ENCODE results near the gene UBE2F. TPM values are rescaled to one million over a fixed set of nuclear protein-coding genes. Genes with fewer than 3 reads are reported as not detected.

UBE2F gene
- total and polyA plus RNA-seq, 5 experiments from 2014 or later, result 33.9 to 67.3 (median 41.5) TPM

GRCh38 chr2:237982039-237982725 lies 15.4 kb downstream of the UBE2F start:
- POLR2A ChIA-PET, result no interaction called here
- peaks cover 39 to 65% (median 64%) of the 10 kb centered on the region in 4 donors for H3K4me1 Mint-ChIP-seq
- peak overlapping the region in 2 of 10 donors; percentile 24 to 91 for H3K27ac Mint-ChIP-seq
- peaks cover 0 to 17% (median 7%) of the 10 kb centered on the region in 3 donors for H3K36me3 Mint-ChIP-seq
- H3K4me3 Mint-ChIP-seq, result no peak overlapping the region
- ATAC-seq (no peak), DNase-seq (no peak)
- H3K9me3 Mint-ChIP-seq, result peaks cover 0 to under 1% (median 0%) of the 10 kb centered on the region in 9 donors
- H3K27me3 Mint-ChIP-seq, result no peaks in the 10 kb centered on the region

GRCh38 chr2:237983922-237984321 lies 17.1 kb downstream of the UBE2F start:
- Mint-ChIP-seq H3K36me3 (peaks cover 4 to 23% (median 13%) of the 10 kb centered on the region in 3 donors), H3K27me3 (no peaks in the 10 kb centered on the region), H3K9me3 (peaks cover 0 to 3% (median 0%) of the 10 kb centered on the region in 9 donors), H3K27ac (peak overlapping the region in 4 of 10 donors; percentile 24 to 51 (median 42)), H3K4me1 (peaks cover 32 to 53% (median 50%) of the 10 kb centered on the region in 4 donors), H3K4me3 (no peak overlapping the region)
- POLR2A ChIA-PET, result no interaction called here
- no peak for ATAC-seq
- DNase-seq, result no peak

GRCh38 chr2:237987268-237987667 lies 20.5 kb downstream of the UBE2F start:
- Mint-ChIP-seq H3K9me3 (peaks cover 0 to 3% (median 0%) of the 10 kb centered on the region in 9 donors), H3K27ac (peak overlapping the region in 2 of 10 donors; percentile 60 to 68), H3K4me1 (peaks cover 21 to 29% (median 24%) of the 10 kb centered on the region in 4 donors), H3K27me3 (no peaks in the 10 kb centered on the region), H3K4me3 (no peak overlapping the region), H3K36me3 (peaks cover 5 to 42% (median 19%) of the 10 kb centered on the region in 3 donors)
- DNase-seq (no peak), ATAC-seq (no peak)
- POLR2A ChIA-PET, result interaction anchor here (0.6 kb wide), 1 partner anchor 90 kb away, joined by 4 read pairs; no protein-coding TSS in a partner anchor

GRCh38 chr2:237993701-237994100 lies 26.9 kb downstream of the UBE2F start:
- peaks cover 4 to 61% (median 11%) of the 10 kb centered on the region in 3 donors for H3K36me3 Mint-ChIP-seq
- POLR2A ChIA-PET, result interaction anchor here (1.2 kb wide), 1 partner anchor 67 kb away, joined by 3 read pairs; no protein-coding TSS in a partner anchor

GRCh38 chr2:237995036-237995435 lies 28.2 kb downstream of the UBE2F start:
- Mint-ChIP-seq H3K36me3 (peaks cover 0 to 50% (median 11%) of the 10 kb centered on the region in 3 donors), H3K9me3 (no peaks in the 10 kb centered on the region), H3K27ac (peak overlapping the region in 3 of 10 donors; percentile 8 to 71 (median 26)), H3K4me1 (peaks cover 8 to 27% (median 19%) of the 10 kb centered on the region in 4 donors), H3K4me3 (no peak overlapping the region), H3K27me3 (no peaks in the 10 kb centered on the region)
- POLR2A ChIA-PET, result no interaction called here
- ATAC-seq, result no peak
- peak in 1 of 10 donors; percentile 3 for DNase-seq

More at GRCh38 chr2:237993701-237994100, 26.9 kb downstream of the UBE2F start:
- Mint-ChIP-seq H3K4me3 (no peak overlapping the region), H3K27me3 (no peaks in the 10 kb centered on the region), H3K4me1 (peaks cover 8 to 19% (median 14%) of the 10 kb centered on the region in 4 donors), H3K9me3 (no peaks in the 10 kb centered on the region), H3K27ac (peak overlapping the region in 2 of 10 donors; percentile 60 to 78)
- ATAC-seq (no peak), DNase-seq (no peak)

- peaks cover 0 to 50% (median 15%) of the 10 kb centered on the region in 3 donors for H3K36me3 Mint-ChIP-seq
- POLR2A ChIA-PET, result no interaction called here
- H3K27me3 Mint-ChIP-seq, result no peaks in the 10 kb centered on the region
- no peaks in the 10 kb centered on the region for H3K9me3 Mint-ChIP-seq
- peaks cover 8 to 31% (median 20%) of the 10 kb centered on the region in 4 donors for H3K4me1 Mint-ChIP-seq
- no peak overlapping the region for H3K4me3 Mint-ChIP-seq
- ATAC-seq, result no peak
- no peak for DNase-seq
- H3K27ac Mint-ChIP-seq, result peak overlapping the region in 4 of 10 donors; percentile 31 to 91 (median 52)
Measured at GRCh38 chr2:237996021-237996593, 29.3 kb downstream of the UBE2F start.

- Mint-ChIP-seq H3K4me3 (peak overlapping the region in 8 of 10 donors; percentile 3 to 27 (median 12)), H3K4me1 (peaks cover 8 to 34% (median 20%) of the 10 kb centered on the region in 4 donors), H3K36me3 (peaks cover 0 to 43% (median 8%) of the 10 kb centered on the region in 3 donors), H3K27me3 (no peaks in the 10 kb centered on the region), H3K9me3 (no peaks in the 10 kb centered on the region), H3K27ac (peak overlapping the region; percentile 3 to 92 (median 61))
- ATAC-seq (no peak), DNase-seq (no peak)
- POLR2A ChIA-PET, result no interaction called here
Measured at GRCh38 chr2:237997521-237997920, 30.7 kb downstream of the UBE2F start.

- ATAC-seq (peak; percentile 57 to 84), DNase-seq (peak in 3 of 10 donors; percentile 13 to 30 (median 27))
- POLR2A ChIA-PET, result no interaction called here
- Mint-ChIP-seq H3K27me3 (no peaks in the 10 kb centered on the region), H3K4me3 (peak overlapping the region; percentile 50 to 78 (median 70)), H3K9me3 (no peaks in the 10 kb centered on the region), H3K36me3 (peaks cover 0 to 38% (median 8%) of the 10 kb centered on the region in 3 donors), H3K4me1 (peaks cover 11 to 43% (median 27%) of the 10 kb centered on the region in 4 donors), H3K27ac (peak overlapping the region; percentile 78 to 92 (median 87))
Measured at GRCh38 chr2:237998530-237998929, 31.7 kb downstream of the UBE2F start.

- H3K4me1 Mint-ChIP-seq, result peaks cover 17 to 56% (median 47%) of the 10 kb centered on the region in 4 donors
- POLR2A ChIA-PET, result no interaction called here
- H3K4me3 Mint-ChIP-seq, result peak overlapping the region in 8 of 10 donors; percentile 5 to 59 (median 35)
Measured at GRCh38 chr2:238003234-238004031, 36.6 kb downstream of the UBE2F start.

GRCh38 chr2:238004077-238004830 lies 37.4 kb downstream of the UBE2F start:
- Mint-ChIP-seq H3K4me3 (peak overlapping the region in 7 of 10 donors; percentile 3 to 45 (median 26)), H3K9me3 (no peaks in the 10 kb centered on the region), H3K36me3 (peaks cover 0 to 37% (median 20%) of the 10 kb centered on the region in 3 donors), H3K27ac (peak overlapping the region; percentile 13 to 90 (median 66)), H3K27me3 (no peaks in the 10 kb centered on the region), H3K4me1 (peaks cover 21 to 57% (median 49%) of the 10 kb centered on the region in 4 donors)
- DNase-seq (no peak), ATAC-seq (no peak)
- POLR2A ChIA-PET, result no interaction called here

More at GRCh38 chr2:238003234-238004031, 36.6 kb downstream of the UBE2F start:
- DNase-seq, result peak in 5 of 10 donors; percentile 9 to 42 (median 38)
- H3K9me3 Mint-ChIP-seq, result no peaks in the 10 kb centered on the region
- no peaks in the 10 kb centered on the region for H3K27me3 Mint-ChIP-seq
- H3K36me3 Mint-ChIP-seq, result peaks cover 0 to 30% (median 20%) of the 10 kb centered on the region in 3 donors
- peak; percentile 82 to 86 for ATAC-seq
- peak overlapping the region in 9 of 10 donors; percentile 13 to 90 (median 66) for H3K27ac Mint-ChIP-seq

GRCh38 chr2:238005528-238005927 lies 38.7 kb downstream of the UBE2F start:
- DNase-seq (no peak), ATAC-seq (no peak)
- no peaks in the 10 kb centered on the region for H3K9me3 Mint-ChIP-seq
- H3K4me3 Mint-ChIP-seq, result no peak overlapping the region
- H3K27me3 Mint-ChIP-seq, result no peaks in the 10 kb centered on the region
- H3K27ac Mint-ChIP-seq, result peak overlapping the region in 3 of 10 donors; percentile 6 to 63 (median 61)
- peaks cover 0 to 40% (median 12%) of the 10 kb centered on the region in 3 donors for H3K36me3 Mint-ChIP-seq
- POLR2A ChIA-PET, result no interaction called here
- peaks cover 25 to 59% (median 56%) of the 10 kb centered on the region in 4 donors for H3K4me1 Mint-ChIP-seq
